ENCODE results near the gene SMPD3.

GRCh38 chr16:68356919-68357286 is 91.4 kb downstream of the SMPD3 start:
- TF ChIP-seq, protein P1, sequence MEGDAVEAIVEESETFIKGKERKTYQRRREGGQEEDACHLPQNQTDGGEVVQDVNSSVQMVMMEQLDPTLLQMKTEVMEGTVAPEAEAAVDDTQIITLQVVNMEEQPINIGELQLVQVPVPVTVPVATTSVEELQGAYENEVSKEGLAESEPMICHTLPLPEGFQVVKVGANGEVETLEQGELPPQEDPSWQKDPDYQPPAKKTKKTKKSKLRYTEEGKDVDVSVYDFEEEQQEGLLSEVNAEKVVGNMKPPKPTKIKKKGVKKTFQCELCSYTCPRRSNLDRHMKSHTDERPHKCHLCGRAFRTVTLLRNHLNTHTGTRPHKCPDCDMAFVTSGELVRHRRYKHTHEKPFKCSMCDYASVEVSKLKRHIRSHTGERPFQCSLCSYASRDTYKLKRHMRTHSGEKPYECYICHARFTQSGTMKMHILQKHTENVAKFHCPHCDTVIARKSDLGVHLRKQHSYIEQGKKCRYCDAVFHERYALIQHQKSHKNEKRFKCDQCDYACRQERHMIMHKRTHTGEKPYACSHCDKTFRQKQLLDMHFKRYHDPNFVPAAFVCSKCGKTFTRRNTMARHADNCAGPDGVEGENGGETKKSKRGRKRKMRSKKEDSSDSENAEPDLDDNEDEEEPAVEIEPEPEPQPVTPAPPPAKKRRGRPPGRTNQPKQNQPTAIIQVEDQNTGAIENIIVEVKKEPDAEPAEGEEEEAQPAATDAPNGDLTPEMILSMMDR (IDR thresholded peaks at IDR 0.05) = no peak
- TF ChIP-seq POLR2A (IDR thresholded peaks at IDR 0.05) (no peak), POLR2AphosphoS5 (IDR thresholded peaks at IDR 0.05) (no peak)
